Thyroid gland (tissue), 4 donors: Measurements from ENCODE around the gene DOK6. TPM values are rescaled to one million over a fixed set of nuclear protein-coding genes. Genes with fewer than 3 reads are reported as not detected.

Experiments used
- DNase-seq, 2 donors: peaks; one replicate each; pipeline ENCODE4 v3.0.0-alpha.2; 2019
- H3K27ac ChIP-seq, 3 donors: fragments of 200-600 bp; sonication (generic); 1 replicate in 2 of 3; 2 replicates in 1 of 3; pipeline ENCODE4 v1.5.1; 2016 to 2019; ENCODE audit warnings: mild to moderate bottlenecking in 1 of 3, moderate library complexity in 1 of 3
- H3K27me3 ChIP-seq: fragments of 200-600 bp; sonication (generic); one replicate; pipeline ENCODE4 v1.5.1; 2019
- H3K36me3 ChIP-seq, 2 donors: fragments of 200-600 bp; sonication (generic); one replicate each; pipeline ENCODE4 v1.5.1; 2016 to 2019
- H3K4me1 ChIP-seq, 2 donors: fragments of 200-600 bp; sonication (generic); one replicate each; pipeline ENCODE4 v1.5.1; 2017 to 2019
- H3K4me3 ChIP-seq, 3 donors: fragments of 200-600 bp; sonication (generic); replicated peaks in 1 of 3; 1 replicate in 2 of 3; 2 replicates in 1 of 3; pipeline ENCODE4 v1.5.1; 2016; ENCODE audit warnings: mild to moderate bottlenecking in 1 of 3
- H3K9me3 ChIP-seq: fragments of 200-600 bp; sonication (generic); one replicate; pipeline ENCODE4 v1.5.1; 2017
- POLR2A ChIP-seq, 2 donors: fragments of 450-650 bp; IDR thresholded peaks; one replicate each; pipeline ENCODE4 v1.6.1; 2017; ENCODE audit warnings: antibody characterized with exemption in 2 of 2, mild to moderate bottlenecking in 2 of 2, moderate library complexity in 1 of 2
- WGBS, 2 donors: methylation state at CpG; one replicate each; pipeline ENCODE4 v1.1.5; 2017; 5-methylcytosine and 5-hydroxymethylcytosine counted together
- intact Hi-C: fragments of 100-400 bp; cut with DNase I; formaldehyde crosslinking; loops from one replicate; pipeline ENCODE4 v1.15.1; 2023
- total RNA-seq, 4 donors: library from RNA; depleted of rRNA; stranded (reverse); fragments of >200 nt; gene quantifications; one replicate each; pipeline ENCODE4 v1.2.3, GENCODE V29; 2016
- TF ChIP-seq, protein P1 (sequence below), 6 experiments: fragments of 200-600 bp in 3 of 6; fragments of 450-650 bp in 3 of 6; sonication (generic) in 3 of 6; IDR thresholded peaks; one replicate each; pipeline ENCODE4 v1.5.1; 2016 to 2019; ENCODE audit warnings: antibody characterized with exemption in 6 of 6, mild to moderate bottlenecking in 2 of 6, inconsistent platforms in 1 of 6, moderate library complexity in 1 of 6

The DOK6 gene
- total RNA-seq, 4 donors from 2014 or later, result 0.94 to 3.1 (median 2.5) TPM

DNA sequence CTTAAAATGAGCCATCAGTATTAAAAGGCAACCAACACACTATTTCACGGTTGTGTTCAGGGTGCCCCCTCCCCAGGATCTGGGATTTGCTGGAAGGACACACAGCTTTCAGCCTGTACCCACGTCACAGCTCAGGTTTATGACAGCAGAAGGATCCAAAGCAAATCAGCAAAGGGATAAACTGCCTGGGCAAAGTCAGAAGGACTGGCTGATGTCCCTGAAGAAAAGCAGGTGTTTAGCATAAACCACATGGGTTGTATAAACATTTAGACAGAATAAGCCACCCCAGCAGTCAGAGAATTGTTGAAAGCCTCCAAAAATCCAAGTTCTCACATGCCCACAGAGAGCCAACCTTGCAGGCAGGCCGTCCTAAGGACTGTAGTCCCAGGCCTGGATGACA lies 483.1 kb downstream of the DOK6 start:
- intact Hi-C loops, result no loop called here
- no peaks in the 10 kb centered on the region for H3K36me3 ChIP-seq
- H3K4me1 ChIP-seq, result no peaks in the 10 kb centered on the region
- no peaks in the 10 kb centered on the region for H3K9me3 ChIP-seq
- WGBS, 2 donors, result 60 to 61% methylated on average over 3 of the region's 3 CpGs
- H3K4me3 ChIP-seq, result no peak overlapping the region
- DNase-seq, result no peak
- H3K27ac ChIP-seq, result no peak overlapping the region
- TF ChIP-seq POLR2A (IDR thresholded peaks at IDR 0.05), result no peak
- no peaks in the 10 kb centered on the region for H3K27me3 ChIP-seq

DNA sequence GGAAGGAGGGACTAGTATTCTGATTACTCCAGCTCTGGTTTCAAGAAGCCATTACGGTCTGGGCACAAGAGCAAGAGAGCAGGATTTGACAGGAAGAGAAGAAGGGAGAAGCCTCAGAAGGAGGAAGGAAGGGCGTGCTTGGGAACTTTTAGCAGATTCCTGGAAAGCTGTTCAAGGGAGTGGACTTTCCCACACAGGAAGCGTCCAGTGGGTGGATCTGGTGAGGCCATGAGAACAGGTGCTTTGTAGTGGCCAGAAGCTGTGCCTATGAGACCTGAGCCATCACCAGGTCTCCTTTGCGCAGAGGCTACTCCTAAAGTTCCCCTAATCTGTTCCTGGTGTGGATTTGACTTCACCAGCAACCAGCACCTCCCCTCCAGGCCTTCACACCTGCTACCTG lies 484.7 kb downstream of the DOK6 start:
- no peak overlapping the region for H3K27ac ChIP-seq
- TF ChIP-seq, protein P1, sequence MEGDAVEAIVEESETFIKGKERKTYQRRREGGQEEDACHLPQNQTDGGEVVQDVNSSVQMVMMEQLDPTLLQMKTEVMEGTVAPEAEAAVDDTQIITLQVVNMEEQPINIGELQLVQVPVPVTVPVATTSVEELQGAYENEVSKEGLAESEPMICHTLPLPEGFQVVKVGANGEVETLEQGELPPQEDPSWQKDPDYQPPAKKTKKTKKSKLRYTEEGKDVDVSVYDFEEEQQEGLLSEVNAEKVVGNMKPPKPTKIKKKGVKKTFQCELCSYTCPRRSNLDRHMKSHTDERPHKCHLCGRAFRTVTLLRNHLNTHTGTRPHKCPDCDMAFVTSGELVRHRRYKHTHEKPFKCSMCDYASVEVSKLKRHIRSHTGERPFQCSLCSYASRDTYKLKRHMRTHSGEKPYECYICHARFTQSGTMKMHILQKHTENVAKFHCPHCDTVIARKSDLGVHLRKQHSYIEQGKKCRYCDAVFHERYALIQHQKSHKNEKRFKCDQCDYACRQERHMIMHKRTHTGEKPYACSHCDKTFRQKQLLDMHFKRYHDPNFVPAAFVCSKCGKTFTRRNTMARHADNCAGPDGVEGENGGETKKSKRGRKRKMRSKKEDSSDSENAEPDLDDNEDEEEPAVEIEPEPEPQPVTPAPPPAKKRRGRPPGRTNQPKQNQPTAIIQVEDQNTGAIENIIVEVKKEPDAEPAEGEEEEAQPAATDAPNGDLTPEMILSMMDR (IDR thresholded peaks at IDR 0.05), result no peak
- TF ChIP-seq POLR2A (IDR thresholded peaks at IDR 0.05), result no peak
- no peaks in the 10 kb centered on the region for H3K4me1 ChIP-seq
- H3K36me3 ChIP-seq, result no peaks in the 10 kb centered on the region
- intact Hi-C loops, result no loop called here
- WGBS, 2 donors, result 91 to 92% methylated on average over 4 of the region's 4 CpGs
- no peak for DNase-seq
- H3K27me3 ChIP-seq, result no peaks in the 10 kb centered on the region
- no peak overlapping the region for H3K4me3 ChIP-seq
- no peaks in the 10 kb centered on the region for H3K9me3 ChIP-seq

DNA sequence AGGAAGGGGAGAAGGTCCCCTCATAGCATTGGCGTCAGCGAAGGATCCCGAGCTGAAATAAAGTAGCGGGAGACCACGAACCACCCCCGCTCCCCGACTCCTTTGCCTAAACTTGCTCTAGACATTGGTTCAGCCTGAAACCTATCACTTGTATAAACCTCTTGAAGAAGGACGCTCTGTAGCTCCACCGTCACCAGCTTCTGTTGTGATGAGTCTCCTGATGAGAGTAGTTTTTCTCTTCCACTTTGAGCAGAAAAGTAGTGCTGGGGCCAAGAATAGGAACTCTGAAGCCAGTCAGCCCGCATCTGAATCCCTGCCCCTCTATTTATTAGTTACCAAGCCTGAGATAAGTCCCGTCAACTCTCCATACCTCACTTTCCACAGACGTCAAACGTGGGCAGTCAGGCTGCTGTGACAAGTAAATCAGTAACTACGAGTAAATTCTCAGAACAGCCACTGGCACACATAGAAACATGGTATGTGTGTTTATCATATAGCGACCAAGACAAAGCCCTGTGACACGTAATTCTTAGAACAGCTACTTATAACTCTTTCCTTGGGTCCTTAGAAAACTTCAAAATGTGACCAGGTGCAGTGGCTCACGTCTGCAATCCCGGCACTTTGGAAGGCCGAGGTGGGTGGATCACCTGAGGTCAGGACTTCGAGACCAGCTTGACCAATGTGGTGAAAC lies 485.3 kb downstream of the DOK6 start:
- 92 to 97% methylated on average over 20 of the region's 20 CpGs for WGBS, 2 donors
- no peaks in the 10 kb centered on the region for H3K9me3 ChIP-seq

DNA sequence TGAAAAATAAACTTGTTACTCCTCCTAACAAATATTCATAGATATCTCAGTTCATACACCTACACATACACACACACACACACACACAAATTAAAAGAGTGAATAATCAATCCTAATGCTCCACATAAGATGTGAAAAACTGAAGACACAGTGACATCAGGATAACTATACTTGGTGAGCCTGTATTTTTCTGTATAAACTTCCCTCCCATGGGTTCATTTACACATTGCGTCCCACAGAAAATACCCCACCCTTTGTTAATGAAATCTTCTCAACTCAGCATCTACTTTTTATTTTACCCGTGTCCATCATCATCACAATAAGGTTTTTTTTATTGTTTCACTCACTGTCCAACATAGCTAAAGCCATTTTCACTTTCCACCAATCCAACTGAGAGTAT lies 486.6 kb downstream of the DOK6 start:
- Histone ChIP-seq H3K36me3 (no peaks in the 10 kb centered on the region), H3K4me3 (no peak overlapping the region), H3K9me3 (no peaks in the 10 kb centered on the region), H3K27me3 (no peaks in the 10 kb centered on the region), H3K4me1 (no peaks in the 10 kb centered on the region), H3K27ac (no peak overlapping the region)
- DNase-seq, result no peak
- intact Hi-C loops, result no loop called here
- 95 to 97% methylated on average over 2 of the region's 2 CpGs for WGBS, 2 donors
- TF ChIP-seq POLR2A (IDR thresholded peaks at IDR 0.05), result no peak
- TF ChIP-seq, protein P1 (IDR thresholded peaks at IDR 0.05), result no peak

More for the DNA sequence above, 485.3 kb downstream of the DOK6 start:
- H3K27me3 ChIP-seq, result no peaks in the 10 kb centered on the region
- intact Hi-C loops, result no loop called here
- H3K27ac ChIP-seq, result no peak overlapping the region
- no peak overlapping the region for H3K4me3 ChIP-seq
- DNase-seq, result no peak
- TF ChIP-seq POLR2A (IDR thresholded peaks at IDR 0.05), result no peak
- TF ChIP-seq, protein P1 (IDR thresholded peaks at IDR 0.05), result no peak
- no peaks in the 10 kb centered on the region for H3K36me3 ChIP-seq
- H3K4me1 ChIP-seq, result no peaks in the 10 kb centered on the region

DNA sequence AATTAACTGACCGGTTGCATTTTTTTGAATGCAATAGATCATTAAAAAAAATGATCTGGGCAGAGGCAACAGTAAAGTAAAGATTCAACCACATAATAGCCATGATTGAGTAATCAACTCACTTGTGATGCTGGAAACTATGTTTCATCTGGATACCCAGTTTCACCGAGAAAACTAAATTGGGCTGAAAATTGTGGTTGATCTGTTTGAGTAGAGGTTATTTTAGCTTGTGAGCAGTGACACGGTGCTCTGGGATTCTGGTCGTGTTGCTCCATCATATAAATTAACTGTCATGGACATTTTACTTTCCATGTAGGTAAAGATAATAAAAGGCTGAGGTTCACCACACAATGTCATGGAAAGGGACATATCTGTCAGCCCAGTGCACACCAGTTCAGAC lies 488.3 kb downstream of the DOK6 start:
- Histone ChIP-seq H3K27me3 (no peaks in the 10 kb centered on the region), H3K36me3 (no peaks in the 10 kb centered on the region), H3K27ac (no peak overlapping the region), H3K4me1 (no peaks in the 10 kb centered on the region), H3K9me3 (no peaks in the 10 kb centered on the region), H3K4me3 (no peak overlapping the region)
- WGBS, 2 donors, result 90 to 94% methylated on average over 4 of the region's 4 CpGs
- DNase-seq, result no peak
- intact Hi-C loops, result no loop called here
- TF ChIP-seq, protein P1 (IDR thresholded peaks at IDR 0.05), result no peak
- TF ChIP-seq POLR2A (IDR thresholded peaks at IDR 0.05), result no peak
